Body of pancreas (tissue), 4 donors: ENCODE measurements around the gene ARSA. TPM values are rescaled to one million over a fixed set of nuclear protein-coding genes. Genes with fewer than 3 reads are reported as not detected.

Experiments used
- ATAC-seq: fragments of 150-250 bp; one replicate; pipeline ENCODE4 v1.9.1; 2016
- DNase-seq, 4 donors: peaks; one replicate each; pipeline ENCODE4 v3.0.0-alpha.2; 2019
- H3K27ac ChIP-seq, 4 donors: fragments of 200-600 bp; sonication (generic); 1 replicate in 3 of 4; 2 replicates in 1 of 4; pipeline versions ENCODE4 v1.5.1 to v1.6.1; 2016 to 2019; ENCODE audit warnings: mild to moderate bottlenecking in 1 of 4, mixed read lengths in 1 of 4, moderate library complexity in 1 of 4
- H3K27me3 ChIP-seq, 2 donors: fragments of 200-600 bp; sonication (generic); one replicate each; pipeline ENCODE4 v1.6.0; 2016; ENCODE audit warnings: mild to moderate bottlenecking in 1 of 2
- H3K36me3 ChIP-seq, 2 donors: fragments of 200-600 bp; sonication (generic); replicated peaks in 1 of 2; 2 replicates each; pipeline ENCODE4 v1.5.1; 2016; ENCODE audit warnings: low read depth in 2 of 2; ENCODE audit not compliant: insufficient read depth in 1 of 2
- H3K4me1 ChIP-seq: fragments of 200-600 bp; sonication (generic); one replicate; pipeline ENCODE4 v1.6.0; 2016
- H3K4me3 ChIP-seq, 2 donors: fragments of 200-600 bp; sonication (generic); 1 replicate in 1 of 2; 2 replicates in 1 of 2; pipeline ENCODE4 v1.5.1; 2016 to 2019
- H3K9me3 ChIP-seq, 3 donors: fragments of 200-600 bp; sonication (generic); 1 replicate in 2 of 3; 2 replicates in 1 of 3; pipeline ENCODE4 v1.5.1; 2016
- POLR2A ChIP-seq, 3 donors: fragments of 450-650 bp; IDR thresholded peaks; one replicate each; pipeline ENCODE4 v1.6.1; 2016; ENCODE audit warnings: antibody characterized with exemption in 3 of 3, mild to moderate bottlenecking in 2 of 3
- WGBS, 2 donors: methylation state at CpG; one replicate each; pipeline ENCODE4 v1.1.5; 2017; 5-methylcytosine and 5-hydroxymethylcytosine counted together
- intact Hi-C: fragments of 100-400 bp; cut with DNase I; formaldehyde crosslinking; loops from one replicate; pipeline ENCODE4 v1.15.1; 2023
- total RNA-seq, 2 donors: library from RNA; depleted of rRNA; stranded (reverse); fragments of >200 nt; gene quantifications; one replicate each; pipeline ENCODE4 v1.1.0, GENCODE V29; 2016
- TF ChIP-seq, protein P1 (sequence below), 7 experiments: fragments of 450-650 bp in 4 of 7; fragments of 200-600 bp in 3 of 7; sonication (generic) in 3 of 7; IDR thresholded peaks; one replicate each; pipeline ENCODE4 v1.5.1; 2016 to 2019; ENCODE audit warnings: antibody characterized with exemption in 7 of 7

The ARSA gene
- total RNA-seq, 2 donors from 2014 or later = 47.0 to 84.7 TPM

DNA sequence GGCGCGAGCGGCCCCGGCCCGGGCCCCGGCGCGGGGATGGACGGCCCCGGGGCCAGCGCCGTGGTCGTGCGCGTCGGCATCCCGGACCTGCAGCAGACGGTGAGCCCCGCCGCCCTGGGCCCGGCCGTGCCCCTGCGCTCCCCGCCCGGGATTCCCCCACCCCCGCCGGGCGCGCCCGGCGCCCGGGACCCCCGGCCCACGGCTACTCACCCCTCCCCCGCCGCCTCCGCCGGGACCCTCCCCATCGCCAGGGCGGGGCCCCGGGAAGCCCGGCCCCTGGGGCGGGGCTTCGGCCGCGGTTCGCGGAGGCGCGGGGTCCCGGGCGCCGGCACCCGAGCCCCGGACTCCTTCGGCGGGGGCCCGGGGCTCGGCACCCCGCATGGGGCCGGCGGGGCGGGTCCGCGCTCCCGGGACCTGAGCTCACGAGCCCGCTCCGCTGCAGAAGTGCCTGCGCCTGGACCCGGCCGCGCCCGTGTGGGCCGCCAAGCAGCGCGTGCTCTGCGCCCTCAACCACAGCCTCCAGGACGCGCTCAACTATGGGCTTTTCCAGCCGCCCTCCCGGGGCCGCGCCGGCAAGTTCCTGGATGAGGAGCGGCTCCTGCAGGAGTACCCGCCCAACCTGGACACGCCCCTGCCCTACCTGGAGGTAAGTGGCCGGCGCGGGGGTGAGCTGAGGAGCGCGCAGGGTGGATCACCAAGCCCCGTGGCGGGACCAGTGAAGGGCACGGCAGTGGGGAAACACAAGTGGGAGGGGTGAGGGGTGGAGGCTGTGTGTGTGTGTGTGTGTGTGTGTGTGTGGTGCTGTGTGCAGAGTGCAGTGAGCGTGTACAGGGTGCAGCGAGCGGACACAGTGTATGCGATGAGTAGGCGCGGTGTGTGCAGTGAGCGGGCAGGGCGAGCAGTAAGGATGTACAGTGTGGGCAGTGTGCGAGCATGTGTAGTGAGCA, 46.9 kb upstream of the ARSA start:
- Histone ChIP-seq H3K4me3 (peak overlapping the region in 1 of 2 donors; percentile 5), H3K27me3 (peaks cover 0 to 9% of the 10 kb centered on the region in 2 donors), H3K9me3 (no peaks in the 10 kb centered on the region), H3K36me3 (no peaks in the 10 kb centered on the region), H3K27ac (no peak overlapping the region), H3K4me1 (peaks cover 11% of the 10 kb centered on the region)
- TF ChIP-seq, protein P1, sequence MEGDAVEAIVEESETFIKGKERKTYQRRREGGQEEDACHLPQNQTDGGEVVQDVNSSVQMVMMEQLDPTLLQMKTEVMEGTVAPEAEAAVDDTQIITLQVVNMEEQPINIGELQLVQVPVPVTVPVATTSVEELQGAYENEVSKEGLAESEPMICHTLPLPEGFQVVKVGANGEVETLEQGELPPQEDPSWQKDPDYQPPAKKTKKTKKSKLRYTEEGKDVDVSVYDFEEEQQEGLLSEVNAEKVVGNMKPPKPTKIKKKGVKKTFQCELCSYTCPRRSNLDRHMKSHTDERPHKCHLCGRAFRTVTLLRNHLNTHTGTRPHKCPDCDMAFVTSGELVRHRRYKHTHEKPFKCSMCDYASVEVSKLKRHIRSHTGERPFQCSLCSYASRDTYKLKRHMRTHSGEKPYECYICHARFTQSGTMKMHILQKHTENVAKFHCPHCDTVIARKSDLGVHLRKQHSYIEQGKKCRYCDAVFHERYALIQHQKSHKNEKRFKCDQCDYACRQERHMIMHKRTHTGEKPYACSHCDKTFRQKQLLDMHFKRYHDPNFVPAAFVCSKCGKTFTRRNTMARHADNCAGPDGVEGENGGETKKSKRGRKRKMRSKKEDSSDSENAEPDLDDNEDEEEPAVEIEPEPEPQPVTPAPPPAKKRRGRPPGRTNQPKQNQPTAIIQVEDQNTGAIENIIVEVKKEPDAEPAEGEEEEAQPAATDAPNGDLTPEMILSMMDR (IDR thresholded peaks at IDR 0.05) = no peak
- TF ChIP-seq POLR2A (IDR thresholded peaks at IDR 0.05) = no peak
- WGBS, 2 donors = 4 to 22% methylated on average over 24 to 74 of the region's 105 CpGs
- peak; percentile 56 to 73 (median 68) for DNase-seq
- intact Hi-C loops = no loop called here
- peak; percentile 53 for ATAC-seq

DNA sequence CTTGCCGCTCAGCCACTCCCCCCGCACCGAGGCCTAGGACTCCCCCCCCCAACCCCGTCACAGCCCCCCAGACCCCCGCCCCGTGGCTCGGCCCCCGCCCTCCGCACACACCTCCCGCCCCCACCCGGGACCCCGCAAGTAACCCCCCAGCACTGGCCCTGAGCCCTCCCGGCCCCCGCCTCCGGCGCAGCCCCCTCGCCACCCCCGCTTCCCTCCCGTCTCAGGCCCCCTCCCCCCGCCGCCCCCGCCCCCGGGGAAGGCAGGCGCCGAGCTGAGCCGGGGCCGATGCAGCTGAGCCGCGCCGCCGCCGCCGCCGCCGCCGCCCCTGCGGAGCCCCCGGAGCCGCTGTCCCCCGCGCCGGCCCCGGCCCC, 46.2 kb upstream of the ARSA start:
- ATAC-seq (no peak), DNase-seq (no peak)
- no peaks in the 10 kb centered on the region for H3K9me3 ChIP-seq
- TF ChIP-seq, protein P1 (IDR thresholded peaks at IDR 0.05) = no peak
- no peak for TF ChIP-seq POLR2A (IDR thresholded peaks at IDR 0.05)
- WGBS, 2 donors = 0 to 2% methylated on average over 7 to 10 of the region's 43 CpGs
- H3K36me3 ChIP-seq = no peaks in the 10 kb centered on the region
- intact Hi-C loops = no loop called here
- H3K27ac ChIP-seq = no peak overlapping the region
- H3K4me1 ChIP-seq = peaks cover 11% of the 10 kb centered on the region
- peaks cover 0 to 9% of the 10 kb centered on the region in 2 donors for H3K27me3 ChIP-seq
- no peak overlapping the region for H3K4me3 ChIP-seq

DNA sequence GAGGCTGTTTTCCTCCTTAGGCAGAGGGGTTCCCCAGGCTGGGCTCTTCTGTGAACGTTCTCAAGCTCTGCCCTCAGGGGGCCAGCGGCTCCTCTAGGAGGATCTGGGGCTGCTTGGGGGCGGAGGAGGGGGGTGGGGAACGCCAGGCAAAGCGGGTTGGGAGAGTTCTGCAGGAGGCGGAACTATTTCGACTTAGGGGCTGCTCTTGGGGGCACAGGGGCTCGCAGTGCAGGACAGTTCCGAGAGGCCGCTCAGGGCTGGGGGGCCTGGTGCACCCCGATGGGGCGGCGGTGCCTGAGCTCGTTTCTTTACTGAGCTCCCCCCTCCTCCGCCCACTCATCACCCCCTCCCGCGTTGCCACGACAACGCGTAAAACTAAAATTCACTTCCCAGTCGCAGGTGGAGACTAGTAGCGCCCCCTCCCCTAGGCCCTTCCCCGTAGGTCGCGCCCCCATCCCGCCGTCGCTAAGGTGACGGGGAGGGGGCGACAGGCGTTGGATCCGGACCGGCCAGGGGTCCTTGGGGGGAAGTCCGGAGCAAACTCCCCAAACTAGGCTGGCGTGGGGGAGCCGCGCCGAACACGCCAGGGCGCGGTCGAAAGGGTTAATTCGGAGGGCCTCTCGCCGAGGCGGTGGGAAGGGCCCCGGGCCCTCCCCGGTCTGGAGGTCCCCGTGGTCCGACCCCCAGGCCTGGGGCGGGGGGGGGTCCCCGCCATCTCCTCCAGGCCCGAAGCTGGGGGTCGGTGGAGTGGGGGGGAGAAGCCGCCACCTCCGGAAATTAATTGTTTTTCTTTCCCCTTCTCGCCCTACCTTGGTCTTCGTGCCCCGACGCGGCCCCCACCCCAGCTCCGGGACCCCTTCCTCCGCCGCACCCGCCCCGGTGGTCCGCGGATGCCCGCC, 45.5 kb upstream of the ARSA start:
- Histone ChIP-seq H3K4me3 (no peak overlapping the region), H3K27me3 (peaks cover 0 to 9% of the 10 kb centered on the region in 2 donors), H3K9me3 (no peaks in the 10 kb centered on the region), H3K36me3 (no peaks in the 10 kb centered on the region), H3K4me1 (peaks cover 11% of the 10 kb centered on the region), H3K27ac (peak overlapping the region in 1 of 4 donors; percentile 30)
- intact Hi-C loops = no loop called here
- ATAC-seq (no peak), DNase-seq (no peak)
- TF ChIP-seq POLR2A (IDR thresholded peaks at IDR 0.05) = no peak
- TF ChIP-seq, protein P1 (IDR thresholded peaks at IDR 0.05) = no peak
- 7 to 11% methylated on average over 12 to 65 of the region's 69 CpGs for WGBS, 2 donors

DNA sequence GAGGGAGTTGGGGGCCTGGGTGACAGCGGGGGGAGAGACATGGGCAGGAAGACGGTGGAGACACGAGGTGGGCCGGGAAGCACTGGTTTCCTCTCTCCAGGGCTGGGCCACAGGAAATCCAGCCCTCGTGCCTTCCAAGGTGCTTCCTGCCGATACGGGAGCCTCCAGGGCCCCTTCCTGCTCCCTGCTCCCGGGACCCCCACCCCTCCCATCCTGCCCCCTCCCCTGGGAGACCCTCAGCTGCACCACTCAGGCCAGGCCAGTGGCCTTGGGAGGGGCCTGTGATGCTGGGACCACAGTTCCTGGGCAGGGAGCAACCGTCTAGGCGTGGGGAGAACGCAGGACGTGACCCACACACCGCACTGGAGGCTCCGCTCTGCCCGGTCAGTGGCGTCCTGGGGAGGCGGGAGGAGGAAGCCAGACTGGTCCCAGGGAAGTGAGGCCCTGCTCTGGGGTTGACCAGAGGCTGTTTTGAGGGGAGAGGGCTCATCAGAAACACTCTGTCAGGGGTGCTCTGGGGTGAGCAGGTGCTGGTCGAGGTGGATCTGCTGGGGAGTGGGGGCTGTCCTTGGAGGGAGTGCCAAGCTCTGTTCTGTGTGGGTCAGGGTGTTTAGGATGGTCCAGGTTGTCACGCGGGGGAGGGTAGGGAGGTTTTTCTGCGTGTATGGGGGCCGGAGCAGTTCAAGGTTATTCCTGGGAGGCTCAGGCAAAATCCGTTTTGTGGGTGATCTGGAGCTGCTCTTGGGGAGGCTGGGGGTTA, 44.7 kb upstream of the ARSA start, which contains the start of gene SHANK3:
TSS of gene SHANK3 (plus strand) at position 353 of the 760 bp plus-strand sequence.
- WGBS, 2 donors = 39 to 71% methylated on average over 8 to 22 of the region's 23 CpGs
- Histone ChIP-seq H3K4me1 (peaks cover 11% of the 10 kb centered on the region), H3K27me3 (peaks cover 0 to 9% of the 10 kb centered on the region in 2 donors), H3K9me3 (no peaks in the 10 kb centered on the region), H3K4me3 (no peak within 1 kb of the TSS), H3K36me3 (no peaks in the 10 kb centered on the region), H3K27ac (peak within 1 kb of the TSS in 2 of 4 donors; percentile 50 to 52)
- peak; percentile 47 for ATAC-seq
- TF ChIP-seq POLR2A (IDR thresholded peaks at IDR 0.05) = peak in 2 of 3 donors; percentile 60 to 62
- TF ChIP-seq, protein P1 (IDR thresholded peaks at IDR 0.05) = no peak
- peak in 2 of 4 donors; percentile 26 to 33 for DNase-seq
- intact Hi-C loops = no loop called here
